Lower lobe of right lung (tissue), 2 donors: ENCODE measurements around the gene PHTF1. TPM values are rescaled to one million over a fixed set of nuclear protein-coding genes. Genes with fewer than 3 reads are reported as not detected.

Source experiments
- ATAC-seq, 2 donors: fragments of 200-7000 bp; cut with Tn5 transposase; one replicate each; pipeline ENCODE4 v1.9.1; 2020 to 2022; ENCODE audit warnings: mild to moderate bottlenecking in 2 of 2, moderate library complexity in 2 of 2
- DNase-seq: peaks from one replicate; pipeline ENCODE4 v3.0.0-alpha.2; 2020
- H3K27ac ChIP-seq: fragments of 200-600 bp; one replicate; pipeline ENCODE4 v1.8.0; 2022
- H3K27me3 ChIP-seq: fragments of 200-600 bp; one replicate; pipeline ENCODE4 v1.8.0; 2022; ENCODE audit warnings: low read depth
- H3K36me3 ChIP-seq: fragments of 200-600 bp; one replicate; pipeline ENCODE4 v1.8.0; 2022; ENCODE audit warnings: mild to moderate bottlenecking
- H3K4me1 ChIP-seq: fragments of 200-600 bp; one replicate; pipeline ENCODE4 v1.8.0; 2022
- H3K4me3 ChIP-seq: fragments of 200-600 bp; one replicate; pipeline ENCODE4 v1.8.0; 2022; ENCODE audit warnings: mild to moderate bottlenecking
- H3K9me3 ChIP-seq: fragments of 200-600 bp; one replicate; pipeline ENCODE4 v1.8.0; 2022
- intact Hi-C: fragments of 100-400 bp; cut with DNase I; formaldehyde crosslinking; loops from one replicate; pipeline ENCODE4 v1.11.0; 2022
- total RNA-seq: library from RNA; stranded (reverse); fragmentation: NEBNext Ultra II Directional; extraction: Animal tissue kit (Norgen Biotek cat#: 25700); gene quantifications from one replicate; pipeline ENCODE4 v1.2.1, GENCODE V29; 2021
- TF ChIP-seq, protein P1 (sequence below): fragments of 200-600 bp; IDR thresholded peaks from one replicate; pipeline ENCODE4 v1.8.0; 2022; ENCODE audit warnings: antibody characterized with exemption, mild to moderate bottlenecking
- donor health status: DM: no; HTN: yes; CAD: no; lungs with severe emphysema.

PHTF1 gene
- total RNA-seq, 1 donor from 2014 or later: 18.3 TPM

DNA sequence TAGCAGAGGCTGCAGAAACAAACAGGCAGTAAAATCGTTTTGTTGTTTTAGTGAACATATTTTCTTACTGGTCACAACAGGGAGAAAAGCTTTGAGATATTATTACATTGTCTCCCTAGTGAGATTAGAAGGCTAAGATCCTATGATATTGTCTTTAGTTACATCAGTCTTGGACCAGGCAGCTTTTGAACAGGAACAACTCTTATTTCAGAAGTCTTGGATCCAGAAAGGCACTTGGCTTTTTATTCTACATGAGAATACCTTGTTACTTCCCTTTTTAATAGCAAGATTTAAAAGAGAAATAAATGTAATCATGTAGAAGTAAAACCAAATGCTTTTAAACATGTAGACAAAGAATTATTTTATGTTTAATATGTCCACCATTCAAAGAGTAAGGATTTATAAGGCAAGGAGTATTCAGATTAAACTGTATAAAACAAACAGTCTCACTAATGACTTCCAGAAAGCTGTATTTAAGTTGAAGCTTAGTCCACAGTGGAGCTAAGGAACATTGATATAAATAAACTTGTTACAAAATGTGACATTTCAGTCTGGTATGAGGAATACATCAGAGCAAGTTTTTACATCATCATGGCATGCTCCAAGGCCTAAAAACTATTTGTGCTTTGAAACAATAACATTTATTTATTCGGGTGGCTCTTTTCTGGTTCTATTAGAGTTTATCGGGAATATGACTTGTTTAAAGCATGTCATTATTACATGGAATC lies 72.2 kb downstream of the PHTF1 start:
- TF ChIP-seq, protein P1, sequence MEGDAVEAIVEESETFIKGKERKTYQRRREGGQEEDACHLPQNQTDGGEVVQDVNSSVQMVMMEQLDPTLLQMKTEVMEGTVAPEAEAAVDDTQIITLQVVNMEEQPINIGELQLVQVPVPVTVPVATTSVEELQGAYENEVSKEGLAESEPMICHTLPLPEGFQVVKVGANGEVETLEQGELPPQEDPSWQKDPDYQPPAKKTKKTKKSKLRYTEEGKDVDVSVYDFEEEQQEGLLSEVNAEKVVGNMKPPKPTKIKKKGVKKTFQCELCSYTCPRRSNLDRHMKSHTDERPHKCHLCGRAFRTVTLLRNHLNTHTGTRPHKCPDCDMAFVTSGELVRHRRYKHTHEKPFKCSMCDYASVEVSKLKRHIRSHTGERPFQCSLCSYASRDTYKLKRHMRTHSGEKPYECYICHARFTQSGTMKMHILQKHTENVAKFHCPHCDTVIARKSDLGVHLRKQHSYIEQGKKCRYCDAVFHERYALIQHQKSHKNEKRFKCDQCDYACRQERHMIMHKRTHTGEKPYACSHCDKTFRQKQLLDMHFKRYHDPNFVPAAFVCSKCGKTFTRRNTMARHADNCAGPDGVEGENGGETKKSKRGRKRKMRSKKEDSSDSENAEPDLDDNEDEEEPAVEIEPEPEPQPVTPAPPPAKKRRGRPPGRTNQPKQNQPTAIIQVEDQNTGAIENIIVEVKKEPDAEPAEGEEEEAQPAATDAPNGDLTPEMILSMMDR: no peak
- intact Hi-C loops: no loop called here
- peaks cover 6% of the 10 kb centered on the region for H3K36me3 ChIP-seq
- ATAC-seq (no peak), DNase-seq (no peak)
- no peaks in the 10 kb centered on the region for H3K9me3 ChIP-seq
- H3K4me1 ChIP-seq: no peaks in the 10 kb centered on the region
- no peak overlapping the region for H3K4me3 ChIP-seq
- no peak overlapping the region for H3K27ac ChIP-seq
- H3K27me3 ChIP-seq: no peaks in the 10 kb centered on the region

DNA sequence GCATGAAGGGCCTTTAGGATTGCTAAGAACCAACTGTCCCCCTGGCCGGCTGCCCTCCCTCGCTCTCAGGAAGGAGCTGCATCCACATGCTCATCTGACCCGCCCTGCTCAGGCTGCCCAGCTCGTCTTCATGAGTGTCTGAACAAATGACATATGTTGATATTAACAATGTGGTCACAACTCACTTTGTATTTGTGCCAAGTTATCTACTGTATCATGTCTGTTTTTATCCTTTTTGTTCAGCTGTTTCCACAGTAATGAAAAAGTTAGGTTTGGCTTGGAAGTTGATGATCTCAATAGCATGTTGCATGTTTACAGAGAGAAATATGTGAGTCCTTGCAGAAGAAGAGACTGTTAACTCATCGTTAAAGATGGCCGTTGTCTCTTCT lies 75.1 kb downstream of the PHTF1 start:
- Histone ChIP-seq H3K27me3 (no peaks in the 10 kb centered on the region), H3K4me3 (no peak overlapping the region), H3K4me1 (no peaks in the 10 kb centered on the region), H3K9me3 (no peaks in the 10 kb centered on the region), H3K27ac (peak overlapping the region; percentile 51), H3K36me3 (peaks cover 6% of the 10 kb centered on the region)
- intact Hi-C loops: no loop called here
- ATAC-seq (peak; percentile 33 to 54), DNase-seq (peak; percentile 56)
- TF ChIP-seq, protein P1: no peak

DNA sequence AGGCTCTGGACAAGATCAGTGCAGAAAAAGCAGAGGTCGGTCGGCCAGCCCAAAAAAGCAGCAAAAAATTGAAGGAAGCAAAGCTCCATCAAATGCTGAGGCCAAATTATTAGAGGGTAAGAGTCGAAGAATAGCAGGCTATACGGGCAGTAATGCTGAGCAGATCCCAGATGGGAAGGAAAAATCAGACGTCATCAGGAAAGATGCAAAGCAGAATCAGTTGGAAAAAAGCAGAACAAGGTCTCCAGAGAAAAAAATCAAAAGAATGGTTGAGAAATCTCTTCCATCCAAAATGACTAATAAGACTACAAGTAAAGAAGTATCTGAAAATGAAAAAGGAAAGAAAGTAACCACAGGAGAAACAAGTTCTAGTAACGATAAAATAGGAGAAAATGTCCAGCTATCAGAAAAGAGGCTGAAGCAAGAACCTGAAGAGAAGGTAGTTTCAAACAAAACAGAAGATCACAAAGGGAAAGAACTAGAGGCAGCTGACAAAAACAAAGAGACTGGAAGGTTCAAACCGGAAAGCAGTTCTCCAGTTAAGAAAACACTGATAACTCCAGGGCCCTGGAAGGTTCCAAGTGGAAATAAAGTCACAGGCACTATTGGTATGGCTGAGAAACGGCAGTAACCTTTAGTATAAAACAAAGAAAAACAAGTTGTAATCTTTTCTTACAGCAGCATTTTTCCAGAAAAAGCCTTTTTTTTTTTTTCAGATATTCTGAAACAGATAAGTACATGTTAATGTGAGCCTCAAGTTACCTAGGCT lies 75.7 kb downstream of the PHTF1 start:
- peak overlapping the region; percentile 51 for H3K27ac ChIP-seq
- no peak for DNase-seq
- intact Hi-C loops: no loop called here

DNA sequence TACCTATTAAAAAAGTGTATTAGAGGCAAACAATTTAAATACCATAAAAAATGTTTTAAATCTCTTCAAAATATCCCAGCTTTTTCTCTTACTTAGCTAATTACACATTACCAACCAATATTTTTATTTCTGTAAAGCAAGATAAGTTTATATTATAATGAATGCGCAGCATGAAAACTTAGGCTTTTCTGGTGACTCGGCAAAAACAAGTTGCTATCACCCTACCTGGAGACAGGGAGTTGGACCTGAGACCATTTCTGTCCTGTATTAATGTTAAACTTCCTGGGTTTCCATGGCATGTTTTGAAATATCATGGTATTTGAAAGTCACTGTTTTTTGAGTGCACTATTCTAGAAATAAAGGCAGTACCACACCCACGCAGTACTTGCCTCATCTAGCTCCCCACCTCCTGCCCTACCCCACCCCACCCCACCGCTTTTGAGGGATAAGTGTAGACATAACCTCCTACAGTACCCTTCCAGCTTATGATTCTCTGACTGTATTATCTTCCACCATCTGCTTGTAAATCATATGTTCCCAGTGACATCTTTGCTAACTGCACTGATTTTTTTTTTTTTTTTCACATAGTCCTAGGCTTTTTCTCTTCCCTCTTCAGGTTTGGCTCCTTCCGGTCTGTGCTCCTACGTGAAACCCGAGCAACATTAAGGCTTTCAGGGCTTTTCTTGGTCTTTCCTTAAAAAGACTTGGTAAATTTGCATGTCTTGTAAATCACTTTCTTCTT lies 77.5 kb downstream of the PHTF1 start:
- ATAC-seq (no peak), DNase-seq (no peak)
- H3K27me3 ChIP-seq: no peaks in the 10 kb centered on the region
- H3K4me3 ChIP-seq: no peak overlapping the region
- intact Hi-C loops: no loop called here
- no peaks in the 10 kb centered on the region for H3K4me1 ChIP-seq
- TF ChIP-seq, protein P1: no peak
- H3K36me3 ChIP-seq: peaks cover 6% of the 10 kb centered on the region
- H3K27ac ChIP-seq: no peak overlapping the region
- no peaks in the 10 kb centered on the region for H3K9me3 ChIP-seq

More for the DNA sequence above, 75.7 kb downstream of the PHTF1 start:
- no peaks in the 10 kb centered on the region for H3K4me1 ChIP-seq
- H3K27me3 ChIP-seq: no peaks in the 10 kb centered on the region
- H3K9me3 ChIP-seq: no peaks in the 10 kb centered on the region
- H3K4me3 ChIP-seq: no peak overlapping the region
- no peak for ATAC-seq
- TF ChIP-seq, protein P1: no peak
- H3K36me3 ChIP-seq: peaks cover 6% of the 10 kb centered on the region

DNA sequence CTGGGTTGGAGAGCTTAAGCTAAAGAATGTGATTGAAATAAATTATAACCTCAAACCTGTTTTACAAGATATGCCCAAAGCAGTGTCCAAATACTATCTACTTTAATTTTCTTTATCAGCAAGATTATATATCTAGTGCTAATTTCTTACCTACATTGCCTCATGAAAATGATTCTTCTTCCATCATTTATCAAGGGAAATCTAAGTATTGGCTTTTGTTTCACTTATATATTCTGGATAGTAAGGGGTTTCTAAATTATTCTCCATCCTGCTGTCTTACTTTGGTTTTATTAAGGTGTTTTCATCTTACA lies 81.2 kb downstream of the PHTF1 start:
- no peak for DNase-seq
- intact Hi-C loops: no loop called here
- ATAC-seq: no peak
- Histone ChIP-seq H3K9me3 (no peaks in the 10 kb centered on the region), H3K27me3 (no peaks in the 10 kb centered on the region), H3K27ac (no peak overlapping the region), H3K4me3 (no peak overlapping the region), H3K36me3 (peaks cover 8% of the 10 kb centered on the region), H3K4me1 (no peaks in the 10 kb centered on the region)
- TF ChIP-seq, protein P1: no peak
